ENCODE results near the gene PRKAB1. TPM values are rescaled to one million over a fixed set of nuclear protein-coding genes. Genes with fewer than 3 reads are reported as not detected.

Gene PRKAB1
- total and polyA plus RNA-seq, 9 of the 15 experiments (the other 6 are each of a cell fraction or from before 2014, with no cell fraction given) = 32.6 to 94.2 (median 63.8) TPM

DNA sequence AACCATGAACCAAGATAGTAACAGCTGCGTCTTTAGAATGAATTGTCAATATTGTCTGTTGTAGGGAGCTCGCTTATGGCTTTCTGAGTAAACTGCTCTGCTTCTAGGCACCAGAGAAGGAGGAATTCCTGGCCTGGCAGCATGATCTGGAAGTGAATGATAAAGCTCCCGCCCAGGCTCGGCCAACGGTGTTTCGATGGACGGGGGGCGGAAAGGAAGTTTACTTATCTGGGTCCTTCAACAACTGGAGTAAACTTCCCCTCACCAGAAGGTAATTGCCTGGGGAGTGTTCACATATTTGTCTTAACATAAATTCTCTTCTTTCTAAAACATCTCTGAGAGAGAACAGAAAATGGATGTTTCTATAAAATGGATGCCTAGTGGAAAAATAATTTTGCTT is 4.3 kb downstream of the PRKAB1 start (continued):
- TF ChIP-seq YY1 (IDR thresholded peaks at IDR 0.05; ENCODE audit: borderline replicate concordance in 1 of 3, control insufficient read depth in 1 of 3, extremely low read depth in 1 of 3, insufficient read depth in 3 of 3, insufficient read length in 1 of 3, insufficient replicate concordance in 2 of 3, low read depth in 1 of 3, low read length in 2 of 3) = peak in 1 of 3 experiments; percentile 27
- TF ChIP-seq, protein P1, sequence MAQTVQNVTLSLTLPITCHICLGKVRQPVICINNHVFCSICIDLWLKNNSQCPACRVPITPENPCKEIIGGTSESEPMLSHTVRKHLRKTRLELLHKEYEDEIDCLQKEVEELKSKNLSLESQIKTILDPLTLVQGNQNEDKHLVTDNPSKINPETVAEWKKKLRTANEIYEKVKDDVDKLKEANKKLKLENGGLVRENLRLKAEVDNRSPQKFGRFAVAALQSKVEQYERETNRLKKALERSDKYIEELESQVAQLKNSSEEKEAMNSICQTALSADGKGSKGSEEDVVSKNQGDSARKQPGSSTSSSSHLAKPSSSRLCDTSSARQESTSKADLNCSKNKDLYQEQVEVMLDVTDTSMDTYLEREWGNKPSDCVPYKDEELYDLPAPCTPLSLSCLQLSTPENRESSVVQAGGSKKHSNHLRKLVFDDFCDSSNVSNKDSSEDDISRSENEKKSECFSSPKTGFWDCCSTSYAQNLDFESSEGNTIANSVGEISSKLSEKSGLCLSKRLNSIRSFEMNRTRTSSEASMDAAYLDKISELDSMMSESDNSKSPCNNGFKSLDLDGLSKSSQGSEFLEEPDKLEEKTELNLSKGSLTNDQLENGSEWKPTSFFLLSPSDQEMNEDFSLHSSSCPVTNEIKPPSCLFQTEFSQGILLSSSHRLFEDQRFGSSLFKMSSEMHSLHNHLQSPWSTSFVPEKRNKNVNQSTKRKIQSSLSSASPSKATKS (CRISPR knock-in tag; IDR thresholded peaks at IDR 0.05) = no peak
- TF ChIP-seq, protein P2, sequence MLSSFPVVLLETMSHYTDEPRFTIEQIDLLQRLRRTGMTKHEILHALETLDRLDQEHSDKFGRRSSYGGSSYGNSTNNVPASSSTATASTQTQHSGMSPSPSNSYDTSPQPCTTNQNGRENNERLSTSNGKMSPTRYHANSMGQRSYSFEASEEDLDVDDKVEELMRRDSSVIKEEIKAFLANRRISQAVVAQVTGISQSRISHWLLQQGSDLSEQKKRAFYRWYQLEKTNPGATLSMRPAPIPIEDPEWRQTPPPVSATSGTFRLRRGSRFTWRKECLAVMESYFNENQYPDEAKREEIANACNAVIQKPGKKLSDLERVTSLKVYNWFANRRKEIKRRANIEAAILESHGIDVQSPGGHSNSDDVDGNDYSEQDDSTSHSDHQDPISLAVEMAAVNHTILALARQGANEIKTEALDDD (IDR thresholded peaks at IDR 0.05) = no peak; the same call in 1 of the 2 replicates
- peak in 1 of 2 experiments; percentile 53; a peak in 2 of 4 replicates for TF ChIP-seq RCOR1 (IDR thresholded peaks at IDR 0.05; ENCODE audit: borderline replicate concordance in 1 of 2, low read depth in 2 of 2, low read length in 2 of 2)
- peak in 1 of 2 experiments; percentile 48; a peak in 1 of 4 replicates for TF ChIP-seq FOXA3 (CRISPR knock-in tag; conservative IDR thresholded peaks at IDR 0.05 in 1 of 2, IDR thresholded peaks at IDR 0.05 in 1 of 2)
- peak; percentile 50; the same call in 1 of the 2 replicates for TF ChIP-seq POLR2AphosphoS5 (IDR thresholded peaks at IDR 0.05; ENCODE audit: control insufficient read depth, insufficient read depth, low read depth, low read length)
- TF ChIP-seq SUPT5H (IDR thresholded peaks at IDR 0.05) = 0 out of 2 replicates have a peak, but pooled peaks have one; percentile 20
- no peak for TF ChIP-seq ZNF24 (IDR thresholded peaks at IDR 0.05)
- no peak for TF ChIP-seq MECOM (CRISPR knock-in tag; IDR thresholded peaks at IDR 0.05)
- TF ChIP-seq HNRNPUL1 (IDR thresholded peaks at IDR 0.05; ENCODE audit: low read length) = no peak
- TF ChIP-seq ZNF316 (IDR thresholded peaks at IDR 0.05) = no peak
- TF ChIP-seq, protein P3, sequence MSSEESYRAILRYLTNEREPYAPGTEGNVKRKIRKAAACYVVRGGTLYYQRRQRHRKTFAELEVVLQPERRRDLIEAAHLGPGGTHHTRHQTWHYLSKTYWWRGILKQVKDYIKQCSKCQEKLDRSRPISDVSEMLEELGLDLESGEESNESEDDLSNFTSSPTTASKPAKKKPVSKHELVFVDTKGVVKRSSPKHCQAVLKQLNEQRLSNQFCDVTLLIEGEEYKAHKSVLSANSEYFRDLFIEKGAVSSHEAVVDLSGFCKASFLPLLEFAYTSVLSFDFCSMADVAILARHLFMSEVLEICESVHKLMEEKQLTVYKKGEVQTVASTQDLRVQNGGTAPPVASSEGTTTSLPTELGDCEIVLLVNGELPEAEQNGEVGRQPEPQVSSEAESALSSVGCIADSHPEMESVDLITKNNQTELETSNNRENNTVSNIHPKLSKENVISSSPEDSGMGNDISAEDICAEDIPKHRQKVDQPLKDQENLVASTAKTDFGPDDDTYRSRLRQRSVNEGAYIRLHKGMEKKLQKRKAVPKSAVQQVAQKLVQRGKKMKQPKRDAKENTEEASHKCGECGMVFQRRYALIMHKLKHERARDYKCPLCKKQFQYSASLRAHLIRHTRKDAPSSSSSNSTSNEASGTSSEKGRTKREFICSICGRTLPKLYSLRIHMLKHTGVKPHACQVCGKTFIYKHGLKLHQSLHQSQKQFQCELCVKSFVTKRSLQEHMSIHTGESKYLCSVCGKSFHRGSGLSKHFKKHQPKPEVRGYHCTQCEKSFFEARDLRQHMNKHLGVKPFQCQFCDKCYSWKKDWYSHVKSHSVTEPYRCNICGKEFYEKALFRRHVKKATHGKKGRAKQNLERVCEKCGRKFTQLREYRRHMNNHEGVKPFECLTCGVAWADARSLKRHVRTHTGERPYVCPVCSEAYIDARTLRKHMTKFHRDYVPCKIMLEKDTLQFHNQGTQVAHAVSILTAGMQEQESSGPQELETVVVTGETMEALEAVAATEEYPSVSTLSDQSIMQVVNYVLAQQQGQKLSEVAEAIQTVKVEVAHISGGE (CRISPR knock-in tag; IDR thresholded peaks at IDR 0.05) = peak in 1 of 3 experiments; percentile 65; a peak in 2 of 6 replicates
- TF ChIP-seq NFE2 (IDR thresholded peaks at IDR 0.05; ENCODE audit: low read depth) = no peak
- TF ChIP-seq, protein P4, sequence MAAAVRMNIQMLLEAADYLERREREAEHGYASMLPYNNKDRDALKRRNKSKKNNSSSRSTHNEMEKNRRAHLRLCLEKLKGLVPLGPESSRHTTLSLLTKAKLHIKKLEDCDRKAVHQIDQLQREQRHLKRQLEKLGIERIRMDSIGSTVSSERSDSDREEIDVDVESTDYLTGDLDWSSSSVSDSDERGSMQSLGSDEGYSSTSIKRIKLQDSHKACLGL (CRISPR knock-in tag; IDR thresholded peaks at IDR 0.05; ENCODE audit: borderline replicate concordance, poor library complexity, severe bottlenecking) = no peak
- TF ChIP-seq XRCC3 (IDR thresholded peaks at IDR 0.05) = no peak
- peak; percentile 48; the same call in 1 of the 2 replicates for TF ChIP-seq SPI1 (IDR thresholded peaks at IDR 0.05; ENCODE audit: borderline replicate concordance, low read depth, low read length)
- peak; percentile 72 for TF ChIP-seq SMARCA4 (IDR thresholded peaks at IDR 0.05)
- no peak for TF ChIP-seq ZNF324 (CRISPR knock-in tag; IDR thresholded peaks at IDR 0.05)
- no peak for TF ChIP-seq ZNF311 (CRISPR knock-in tag; IDR thresholded peaks at IDR 0.05)

Measured in K562 (cell line).